HG02970 (cell line): ENCODE measurements around the gene VPREB1.
"Not testable (repeated sequence)": the region's sequence is repeated elsewhere in the genome, so short reads cannot be mapped to it uniquely, and the experiment has no call there.

Source experiments
- ATAC-seq: cut with Tn5 transposase; IDR thresholded peaks from one replicate; pipeline ENCODE4 v1.9.1; 2021; ENCODE audit warnings: mild to moderate bottlenecking, moderate library complexity, moderate number of reproducible peaks; ENCODE audit not compliant: unreplicated experiment, low FRiP score

The VPREB1 gene

GRCh38 chr22:22210889-22211833 lies 33.4 kb upstream of the VPREB1 start:
- ATAC-seq = no peak

DNA sequence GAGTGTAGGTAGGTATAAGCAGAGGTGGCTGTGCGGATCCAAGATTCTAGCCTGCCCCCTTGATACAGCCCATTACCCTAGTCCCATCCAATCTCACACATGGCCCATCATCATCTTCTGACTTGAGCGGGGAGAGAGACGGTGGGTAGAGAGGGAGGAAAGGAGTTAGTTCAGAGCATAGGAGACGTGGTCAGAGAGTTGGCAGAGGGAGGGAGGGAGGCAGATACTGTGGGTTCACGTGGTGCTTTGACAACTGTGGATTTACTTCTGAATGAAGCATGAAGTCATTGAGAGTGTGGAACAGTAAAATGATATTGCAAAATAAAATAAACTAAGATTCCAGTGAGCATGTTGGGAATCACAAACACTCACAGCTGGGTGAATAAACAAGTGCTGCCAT lies 31.4 kb upstream of the VPREB1 start:
- no peak for ATAC-seq

GRCh38 chr22:22214819-22215329 lies 29.7 kb upstream of the VPREB1 start:
- ATAC-seq = no peak

- no peak for ATAC-seq
Observed at GRCh38 chr22:22215659-22216449, 28.7 kb upstream of the VPREB1 start.

- no peak for ATAC-seq
Observed at GRCh38 chr22:22216450-22216959, 28.1 kb upstream of the VPREB1 start.

GRCh38 chr22:22218302-22218701 lies 26.3 kb upstream of the VPREB1 start:
- no peak for ATAC-seq

- no peak for ATAC-seq
Observed at GRCh38 chr22:22219140-22219996, 25.2 kb upstream of the VPREB1 start.

DNA sequence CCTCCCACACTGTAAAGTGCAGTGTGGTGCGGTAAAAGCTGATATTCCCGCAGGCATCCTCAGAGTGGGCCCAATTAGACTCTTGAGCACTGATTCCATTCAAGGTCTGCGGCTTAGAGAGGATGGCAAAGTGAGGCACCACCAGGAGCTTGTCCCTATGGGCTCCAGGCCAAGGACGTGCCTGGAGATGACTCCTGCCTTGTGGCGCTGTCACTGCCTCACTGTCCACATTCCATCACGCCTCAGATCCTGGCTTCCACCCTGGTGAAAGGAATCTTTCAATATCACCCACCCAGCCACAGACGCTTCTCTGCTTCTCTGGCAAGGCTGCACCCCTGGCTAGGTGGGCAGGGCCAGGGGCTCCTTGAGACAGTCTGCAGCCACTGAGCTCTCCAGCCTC lies 23.5 kb upstream of the VPREB1 start:
- ATAC-seq = not testable (repeated sequence)

GRCh38 chr22:22226448-22227187 lies 18.0 kb upstream of the VPREB1 start:
- no peak for ATAC-seq

GRCh38 chr22:22228421-22228820 lies 16.2 kb upstream of the VPREB1 start:
- no peak for ATAC-seq

GRCh38 chr22:22228921-22229320 lies 15.7 kb upstream of the VPREB1 start:
- no peak for ATAC-seq

GRCh38 chr22:22229683-22230420 lies 14.7 kb upstream of the VPREB1 start:
- no peak for ATAC-seq

DNA sequence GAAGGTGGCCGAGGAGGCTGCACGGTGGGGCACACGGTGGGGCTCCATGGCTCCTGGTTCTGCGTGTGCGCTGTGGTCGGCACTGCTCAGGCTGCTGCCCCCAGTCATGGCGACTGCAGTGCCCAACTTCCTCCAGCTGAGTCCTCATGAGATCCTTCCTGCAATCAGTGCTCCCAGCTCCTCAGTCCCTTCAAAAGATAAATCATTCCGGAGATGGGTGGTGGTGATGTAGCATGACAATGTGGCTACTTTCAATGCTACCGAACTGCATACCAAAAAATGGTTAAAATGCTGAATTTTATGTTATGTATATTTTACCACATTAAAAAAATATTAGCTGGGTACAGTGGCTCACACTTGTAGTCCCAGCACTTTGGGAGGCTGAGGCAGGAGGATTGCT lies 14.1 kb upstream of the VPREB1 start:
- no peak for ATAC-seq

GRCh38 chr22:22233081-22233480 lies 11.5 kb upstream of the VPREB1 start:
- no peak for ATAC-seq

- ATAC-seq = no peak
Observed at GRCh38 chr22:22235558-22235957, 9.0 kb upstream of the VPREB1 start.

DNA sequence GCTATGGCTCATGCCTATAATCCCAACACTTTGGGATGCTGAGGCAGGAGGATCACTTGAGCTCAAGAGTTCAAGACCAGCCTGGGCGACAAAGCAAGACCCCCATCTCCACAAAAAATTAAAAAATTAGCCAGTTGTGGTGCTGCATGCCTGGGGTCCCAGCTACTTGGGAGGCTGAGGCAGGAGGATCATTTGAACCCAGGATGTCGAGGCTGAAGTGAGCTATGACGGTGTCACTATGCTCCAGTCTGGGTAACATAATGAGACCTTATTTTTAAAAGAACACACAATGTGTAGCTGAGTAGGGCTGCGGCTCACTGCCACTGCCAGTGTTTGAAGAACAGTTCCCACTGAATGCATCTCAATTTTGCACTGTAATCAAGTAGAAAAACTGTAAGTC lies 7.1 kb upstream of the VPREB1 start:
- no peak for ATAC-seq

- ATAC-seq = no peak
Observed at GRCh38 chr22:22239311-22239939, 5.2 kb upstream of the VPREB1 start.

DNA sequence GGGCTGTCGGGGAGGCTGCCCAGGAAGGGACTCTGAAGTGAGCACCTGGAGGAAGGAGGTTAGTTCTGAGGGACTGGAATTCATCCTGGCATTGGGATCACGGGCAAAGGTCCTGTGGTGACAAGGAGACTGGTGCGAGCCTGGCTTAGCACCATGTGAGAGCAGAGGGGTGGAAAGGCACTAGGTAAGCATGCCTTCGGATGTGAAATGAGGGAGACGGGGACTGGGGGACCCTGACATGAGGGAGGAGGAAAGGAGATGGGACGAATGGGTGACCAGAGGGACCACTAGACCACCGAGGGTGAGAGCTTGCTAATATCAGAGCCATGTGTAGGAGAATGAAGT lies 3.1 kb upstream of the VPREB1 start:
- ATAC-seq = no peak
